CD4-positive, alpha-beta T cell treated with Interleukin-15 for 1 hour (primary cell): ENCODE measurements around the gene AGAP3.

Source experiments
- DNase-seq: peaks from one replicate; pipeline ENCODE4 v3.0.0-alpha.2; 2020

Gene AGAP3

DNA sequence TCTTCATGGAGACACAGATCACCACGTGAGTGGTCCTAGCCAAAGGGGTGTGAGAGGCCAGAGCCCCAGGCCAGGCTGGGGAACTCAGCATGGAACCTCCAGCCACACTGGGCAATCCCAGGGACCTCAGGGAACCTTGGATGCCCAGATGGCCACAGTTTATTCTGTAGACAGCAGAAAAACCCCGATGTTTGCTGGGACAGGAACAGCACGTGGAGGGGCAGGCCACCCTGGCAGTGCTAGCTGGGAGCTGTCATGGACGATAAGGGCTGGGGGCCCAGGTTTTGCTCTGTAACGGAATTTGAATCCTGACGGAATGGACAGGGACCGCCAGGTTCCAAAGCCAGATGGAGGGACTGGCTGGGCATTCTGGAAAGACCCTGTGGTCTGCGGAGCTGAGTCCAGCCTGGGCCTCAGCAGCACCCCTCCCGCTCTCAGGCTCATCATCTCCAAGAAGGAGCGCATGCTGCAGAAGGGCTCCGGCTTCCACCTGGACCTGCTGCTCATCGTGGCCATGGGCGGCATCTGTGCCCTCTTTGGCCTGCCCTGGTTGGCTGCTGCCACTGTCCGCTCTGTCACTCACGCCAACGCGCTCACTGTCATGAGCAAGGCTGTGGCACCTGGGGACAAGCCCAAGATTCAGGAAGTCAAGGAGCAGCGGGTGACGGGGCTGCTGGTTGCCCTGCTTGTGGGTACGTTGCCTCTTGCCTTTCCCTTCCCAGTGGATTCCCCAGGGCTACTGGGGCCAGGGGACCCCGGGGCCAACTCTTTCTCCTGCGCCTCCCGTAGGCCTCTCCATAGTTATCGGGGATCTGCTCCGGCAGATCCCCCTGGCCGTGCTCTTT is 11.2 kb upstream of the AGAP3 start:
- no peak for DNase-seq

DNA sequence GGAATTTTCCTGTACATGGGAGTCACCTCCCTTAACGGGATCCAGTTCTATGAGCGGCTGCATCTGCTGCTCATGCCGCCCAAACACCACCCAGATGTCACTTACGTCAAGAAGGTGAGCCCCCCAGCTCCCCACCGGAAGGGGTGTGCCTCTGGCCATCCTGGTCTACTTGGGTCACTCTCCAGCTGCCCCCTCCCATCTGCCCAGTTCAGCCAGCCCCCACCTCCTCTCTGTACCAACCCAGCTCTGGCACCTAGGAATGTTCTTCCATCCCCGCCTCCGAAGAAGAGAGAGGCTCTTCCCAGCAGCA is 10.7 kb upstream of the AGAP3 start:
- no peak for DNase-seq

DNA sequence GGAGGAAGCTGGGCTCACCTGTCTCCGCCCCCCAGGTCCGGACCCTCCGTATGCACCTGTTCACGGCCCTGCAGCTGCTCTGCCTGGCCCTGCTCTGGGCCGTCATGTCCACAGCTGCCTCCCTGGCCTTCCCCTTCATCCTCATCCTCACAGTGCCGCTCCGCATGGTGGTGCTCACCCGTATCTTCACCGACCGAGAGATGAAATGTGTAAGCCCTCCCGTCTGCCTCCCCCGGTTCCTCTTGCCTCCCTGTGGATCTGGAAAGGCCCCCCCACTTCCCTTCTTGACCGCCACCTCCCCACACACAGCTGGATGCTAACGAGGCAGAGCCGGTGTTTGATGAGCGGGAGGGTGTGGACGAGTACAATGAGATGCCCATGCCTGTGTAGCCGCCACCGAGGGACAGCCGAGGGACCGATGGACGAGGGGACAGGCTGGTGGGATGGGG is 10.3 kb upstream of the AGAP3 start:
- no peak for DNase-seq

DNA sequence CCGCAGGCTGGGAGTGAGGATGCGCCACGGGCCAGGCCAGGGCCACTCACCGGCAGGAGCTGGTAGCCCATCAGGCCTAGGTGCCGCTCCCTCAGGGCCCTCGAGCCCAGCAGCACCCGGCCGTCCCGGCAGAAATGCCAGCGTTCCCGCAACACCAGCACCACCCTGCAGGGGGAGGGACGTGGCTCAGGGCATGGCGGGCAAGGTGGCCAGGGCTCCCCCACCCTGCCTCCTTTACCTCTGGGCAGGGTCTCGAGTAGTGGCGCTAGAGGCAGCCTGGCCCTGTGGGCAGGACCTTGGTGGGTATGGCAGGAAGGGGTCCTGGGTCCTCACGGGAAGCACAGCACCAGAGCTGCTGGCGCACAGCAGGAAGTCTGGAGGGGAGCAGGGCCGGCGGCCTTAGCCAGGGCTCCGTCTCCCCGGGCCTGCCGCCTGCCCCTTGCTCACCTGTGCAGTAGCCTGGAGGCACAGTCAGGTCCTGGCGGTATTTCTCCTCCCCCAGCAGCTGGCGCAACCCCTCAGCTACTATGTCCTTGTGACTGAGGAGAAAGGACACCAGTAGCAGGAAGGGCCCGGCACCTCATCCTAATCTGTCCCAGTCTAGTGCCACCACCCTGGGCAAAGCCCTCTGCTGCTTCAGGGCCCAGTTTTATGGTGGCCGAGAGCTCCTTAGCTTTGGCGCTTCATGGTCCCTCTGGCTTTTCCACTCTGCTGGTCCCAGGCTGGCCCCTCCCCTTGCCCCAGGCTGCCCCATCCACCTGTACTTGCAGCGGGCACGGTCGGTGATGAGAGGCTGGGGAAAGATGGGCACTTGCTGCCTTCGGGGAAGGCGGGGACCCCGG is 9.2 kb upstream of the AGAP3 start:
- DNase-seq: no peak

DNA sequence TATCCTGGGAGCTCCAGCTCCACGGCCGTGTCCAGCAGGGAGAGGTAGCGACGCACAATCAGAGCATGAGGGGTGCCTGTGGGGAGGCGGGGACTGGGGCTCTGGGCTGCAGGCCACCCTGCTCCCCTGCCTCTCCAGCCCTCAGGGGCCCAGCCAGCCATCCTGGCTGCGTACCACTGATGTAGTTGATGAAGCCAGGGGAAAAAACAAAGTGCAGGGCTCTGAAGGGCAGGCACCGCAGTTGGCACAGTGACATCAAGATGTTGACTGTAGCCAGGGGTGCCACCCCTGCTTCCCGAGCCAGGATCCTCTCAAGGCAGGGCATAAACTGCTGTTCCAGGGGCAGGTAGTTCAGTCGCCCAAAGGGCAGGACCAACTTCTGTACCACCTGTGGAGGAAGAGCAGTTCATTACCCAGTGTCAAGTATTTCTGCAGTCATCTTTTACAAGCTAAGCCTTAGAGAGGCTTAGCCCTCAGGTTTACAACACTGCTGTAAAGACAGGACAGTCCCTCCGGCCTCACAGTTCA is 8.5 kb upstream of the AGAP3 start:
- no peak for DNase-seq

DNA sequence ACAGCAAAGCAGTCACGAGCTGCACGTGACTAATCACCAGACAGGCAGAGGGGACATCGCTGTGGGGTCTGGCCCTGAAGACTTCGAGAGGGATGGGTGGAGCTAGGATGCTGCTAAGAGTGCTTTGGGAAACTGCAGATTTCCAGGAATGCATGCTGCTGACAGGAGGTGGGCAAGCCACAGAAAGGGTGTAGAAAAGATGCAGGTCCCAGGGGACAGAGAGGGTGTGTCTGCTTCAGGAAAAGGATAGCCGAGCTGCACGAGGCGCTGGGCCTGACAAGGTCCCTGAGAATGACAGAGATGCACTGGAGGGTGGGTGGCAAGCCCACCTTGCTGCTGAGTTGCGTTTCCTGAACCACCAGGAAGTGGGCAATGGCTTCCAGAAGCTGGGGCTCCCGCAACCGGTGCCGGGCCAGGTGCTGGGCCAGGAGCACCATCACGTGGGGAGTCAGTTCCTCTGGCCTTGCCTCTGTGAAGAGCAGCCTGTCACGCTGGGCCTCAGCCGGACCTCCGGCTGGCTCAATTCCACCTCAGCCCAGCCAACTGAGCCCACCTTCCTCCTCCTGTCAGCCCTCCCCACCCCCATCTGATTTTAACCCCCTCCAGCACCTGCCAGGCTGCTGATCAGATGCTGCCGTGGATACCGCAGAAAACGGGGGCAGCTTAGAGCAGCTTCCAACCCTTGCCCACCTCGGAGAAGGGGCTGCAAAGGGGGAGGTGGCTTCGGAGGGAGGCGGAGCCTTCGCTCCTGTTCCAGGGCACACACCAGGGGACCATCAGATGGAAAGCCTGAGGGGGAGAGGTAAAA is 7.8 kb upstream of the AGAP3 start:
- DNase-seq: no peak

GRCh38 chr7:151079199-151079910 is 6.9 kb upstream of the AGAP3 start:
- DNase-seq: no peak

- no peak for DNase-seq
These were observed 6.2 kb upstream of the AGAP3 start for GRCh38 chr7:151080067-151080521.

GRCh38 chr7:151080522-151081169 is 5.6 kb upstream of the AGAP3 start, which contains the start of gene FASTK:
Gene FASTK (minus strand): TSS chr7:151080809. CDS start chr7:151080766, 43 bp downstream.
- DNase-seq: peak; percentile 90

- DNase-seq: no peak
These were observed 4.8 kb upstream of the AGAP3 start for GRCh38 chr7:151081170-151082101.

DNA sequence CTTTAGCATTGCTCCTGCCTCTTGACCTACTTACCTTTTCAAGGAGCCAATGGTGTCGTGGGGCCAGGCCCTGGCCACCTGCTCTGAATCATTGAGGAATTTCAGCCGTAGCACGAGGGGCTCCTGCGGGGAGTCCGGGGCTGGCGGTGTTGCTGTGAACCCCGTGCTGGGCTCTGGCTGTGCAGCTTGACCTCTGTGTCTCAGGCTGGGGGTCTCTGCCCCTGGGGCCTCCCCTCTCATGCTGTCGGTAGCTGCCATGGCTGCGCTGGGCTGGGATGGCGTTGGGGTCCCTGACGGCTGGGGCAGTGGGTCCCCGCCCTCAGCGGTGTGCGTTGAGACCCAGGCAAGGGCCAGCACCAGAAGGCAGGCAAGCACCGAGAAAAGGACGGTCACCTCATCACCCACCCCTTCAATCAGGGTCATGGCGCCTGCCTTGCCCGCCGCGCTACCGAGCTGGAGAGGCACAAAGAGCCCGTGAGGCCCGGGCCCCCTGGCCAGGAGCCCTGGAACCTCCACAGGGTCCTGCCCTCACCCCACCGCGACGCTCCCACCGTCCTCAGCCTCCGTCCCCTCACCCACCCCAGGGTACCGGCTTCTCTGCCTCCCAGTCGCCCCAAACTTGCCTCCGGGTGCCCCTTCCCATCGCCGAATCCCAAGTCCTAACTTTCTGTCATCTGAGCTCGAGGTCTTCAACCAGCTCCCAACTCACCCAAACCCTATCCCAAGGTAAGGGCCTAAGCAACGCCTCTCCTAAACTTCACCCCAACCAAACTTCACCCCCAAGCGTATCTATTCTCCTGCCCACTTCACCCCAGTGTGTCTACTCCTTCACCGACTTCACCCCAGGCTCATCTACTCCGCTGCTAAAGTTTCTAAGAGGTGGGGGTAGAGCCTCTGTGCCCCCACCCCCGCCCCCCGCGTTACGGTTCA is 3.9 kb upstream of the AGAP3 start:
- DNase-seq: no peak

DNA sequence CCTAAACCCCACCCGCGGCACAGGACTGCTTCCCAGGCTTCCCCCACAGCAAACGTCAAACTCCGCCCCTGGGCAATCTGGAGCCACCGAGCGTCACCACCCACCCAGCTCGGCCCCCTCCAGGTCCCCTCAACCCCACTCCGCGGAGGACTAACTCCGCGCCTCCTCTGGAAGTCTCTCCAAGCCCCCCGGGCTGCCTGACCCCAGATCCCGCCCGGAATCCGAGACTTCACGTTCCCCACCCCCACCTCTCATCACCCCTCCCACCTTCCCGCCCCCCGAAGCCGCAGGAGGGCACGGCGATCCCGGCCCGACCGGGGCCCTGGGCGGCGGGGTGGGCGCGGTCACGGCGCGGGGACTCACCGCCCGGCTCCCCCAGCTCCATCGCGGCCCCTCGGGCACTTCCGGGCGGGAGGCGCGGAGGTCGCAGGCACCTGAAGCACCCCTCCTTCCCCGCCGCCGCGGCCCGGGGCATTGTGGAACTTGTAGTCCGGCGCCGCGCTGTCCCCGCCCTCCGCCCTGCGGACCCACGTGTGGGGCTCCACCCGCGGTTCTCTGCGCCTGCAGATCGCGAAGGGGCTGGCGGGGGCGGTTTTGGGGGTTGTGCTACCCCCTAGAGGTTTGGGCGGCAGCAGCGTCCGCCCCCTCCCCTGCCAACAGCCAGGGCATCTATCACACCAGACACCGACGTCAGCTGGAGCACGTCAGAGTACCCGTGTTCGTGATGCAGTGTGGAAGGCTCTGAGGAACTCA is 3.0 kb upstream of the AGAP3 start, which contains the start of gene TMUB1:
Gene TMUB1 (minus strand): TSS at position 423 of the 753 bp plus-strand sequence. CDS start 930 bp downstream, outside the sequence.
- peak; percentile 90 for DNase-seq

GRCh38 chr7:151083824-151084160 is 2.5 kb upstream of the AGAP3 start:
- DNase-seq: no peak

- no peak for DNase-seq
These were observed 965 bp upstream of the AGAP3 start for GRCh38 chr7:151085329-151085690.

- DNase-seq: no peak
These were observed 548 bp downstream of the AGAP3 start for GRCh38 chr7:151086802-151087244.

DNA sequence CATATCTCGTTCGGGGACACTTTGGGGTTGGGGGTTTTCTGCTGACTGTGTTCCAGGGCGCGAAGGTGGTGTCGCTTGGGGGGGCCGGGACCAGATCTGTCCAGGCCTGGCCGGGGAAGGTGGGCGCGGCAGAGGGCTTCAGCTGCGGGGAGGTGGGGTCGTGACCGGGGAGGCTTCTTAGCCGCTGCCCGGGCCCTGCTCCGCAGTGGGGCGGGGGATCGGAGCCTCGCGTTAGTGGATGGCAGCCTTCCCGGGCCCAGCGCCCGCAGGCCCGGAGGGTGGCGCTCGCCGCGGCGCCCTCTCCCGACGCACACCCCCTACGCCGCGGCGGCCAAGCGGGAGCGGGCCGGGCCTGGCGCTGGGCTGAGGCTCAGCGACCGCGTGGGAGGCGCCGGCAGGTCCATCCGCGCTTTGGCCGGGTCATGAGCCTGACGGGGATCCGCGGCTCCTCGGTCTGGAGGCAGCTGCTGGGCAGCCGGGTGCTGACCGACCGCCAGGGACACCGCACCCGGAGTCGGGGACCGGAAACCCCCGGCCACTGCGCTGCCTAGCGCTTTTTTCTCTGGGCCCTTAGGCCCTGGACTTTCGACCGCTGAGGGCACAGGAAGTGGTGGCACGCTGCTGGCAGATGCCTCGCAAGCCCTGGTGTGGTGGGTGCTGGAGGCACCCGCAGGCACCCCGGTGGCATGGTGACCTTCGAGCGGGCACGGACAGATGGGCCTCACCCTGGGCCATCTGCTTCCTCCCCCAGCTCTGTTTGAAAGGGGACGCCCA is 1.2 kb downstream of the AGAP3 start:
- DNase-seq: peak; percentile 33

DNA sequence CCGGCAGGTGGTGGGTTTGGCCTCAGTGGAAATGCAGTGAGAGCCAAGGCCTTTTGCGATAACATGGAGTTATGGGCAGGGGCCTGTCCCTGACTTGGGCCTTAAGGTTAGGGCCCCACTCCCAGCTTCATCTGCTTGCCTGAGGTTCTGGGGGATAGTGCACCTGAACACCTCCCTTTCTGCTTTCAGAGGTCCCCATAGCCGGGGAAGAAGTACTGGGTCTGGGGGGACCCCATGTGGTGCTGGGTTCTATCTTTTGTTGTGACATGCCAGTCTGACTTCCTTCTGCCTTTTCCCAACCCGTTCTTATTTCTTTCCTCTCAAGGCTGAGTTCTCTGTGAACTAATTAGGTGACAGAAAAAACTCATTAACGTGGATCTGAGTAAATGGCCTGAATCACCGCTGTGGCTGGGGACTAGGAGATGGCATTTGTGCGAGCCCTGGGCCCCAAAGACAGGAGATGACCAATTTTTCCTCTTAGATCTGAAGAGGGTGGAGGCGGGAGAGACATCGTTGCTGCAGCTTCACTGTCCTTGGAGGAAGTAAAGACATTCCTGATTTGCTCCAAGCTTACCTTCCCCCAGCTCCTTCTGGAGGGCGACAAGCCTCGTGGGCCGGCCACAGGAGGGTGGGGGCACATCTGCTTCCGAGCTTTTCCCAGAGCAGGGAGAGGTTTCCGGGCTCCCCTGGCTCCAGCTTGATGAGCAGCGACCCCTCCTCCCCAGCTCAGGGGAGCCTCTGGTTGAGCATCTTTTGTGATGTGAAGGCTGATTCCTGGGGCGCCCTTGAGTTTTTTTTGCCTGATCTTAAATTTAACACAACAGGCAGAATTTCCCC is 2.0 kb downstream of the AGAP3 start:
- DNase-seq: no peak
